H1 (cell line): ENCODE measurements around the gene SUGP1. TPM values are rescaled to one million over a fixed set of nuclear protein-coding genes. Genes with fewer than 3 reads are reported as not detected.

Experiments used
- CTCF ChIA-PET: fragments of 300-600 bp; sonication (Branson Sonifier 250); formaldehyde crosslinking; loops from one replicate; lab custom pipeline; 2021; ENCODE audit not compliant: partially characterized antibody; lab: Charles Lee
- POLR2A ChIA-PET: fragments of 300-600 bp; sonication (Branson Sonifier 250); formaldehyde crosslinking; loops from one replicate; lab custom pipeline; 2021; ENCODE audit warnings: inconsistent platforms; ENCODE audit not compliant: partially characterized antibody; lab: Charles Lee
- DNase-seq, 2 experiments: peaks; one replicate each; pipeline versions ENCODE4 v3.0.0 to v3.0.0-alpha.2; 2010 to 2022; ENCODE audit warnings: low spot score in 2 of 2, low read depth in 1 of 2, mixed read lengths in 1 of 2
- FAIRE-seq: peaks from 2 replicates; lab custom pipeline; 2011; peaks lifted over from hg19 to GRCh38; lab: Jason Lieb, UNC
- H2AFZ ChIP-seq: 2 replicates; pipeline ENCODE4 v1.8.1; 2012; ENCODE audit warnings: low read length, inconsistent platforms
- H2AK5ac ChIP-seq: 2 replicates; pipeline ENCODE4 v1.6.1; 2013; ENCODE audit warnings: low read depth, low read length
- H2BK120ac ChIP-seq: replicated peaks from 2 replicates; pipeline ENCODE3; 2013; ENCODE audit warnings: low read depth, low read length, inconsistent platforms
- H2BK12ac ChIP-seq: 2 replicates; pipeline ENCODE4 v1.6.1; 2013; ENCODE audit warnings: low read depth, low read length
- H2BK15ac ChIP-seq: 2 replicates; pipeline ENCODE4 v1.6.1; 2013; ENCODE audit warnings: low read length
- H2BK20ac ChIP-seq: 2 replicates; pipeline ENCODE4 v1.6.1; 2013; ENCODE audit warnings: low read length
- H2BK5ac ChIP-seq: 2 replicates; pipeline ENCODE4 v1.6.1; 2013; ENCODE audit warnings: low read depth, low read length
- H3K14ac ChIP-seq: 2 replicates; pipeline ENCODE4 v1.6.1; 2013; ENCODE audit warnings: inconsistent platforms; ENCODE audit not compliant: insufficient read length
- H3K18ac ChIP-seq: 2 replicates; pipeline ENCODE4 v1.6.1; 2013; ENCODE audit warnings: low read length; ENCODE audit errors: extremely low read depth
- H3K23ac ChIP-seq: 2 replicates; pipeline ENCODE4 v1.6.1; 2013; ENCODE audit warnings: inconsistent platforms; ENCODE audit not compliant: insufficient read length
- H3K23me2 ChIP-seq: 2 replicates; pipeline ENCODE4 v1.6.1; 2013; ENCODE audit warnings: low read depth, low read length
- H3K27ac ChIP-seq: 2 replicates; pipeline ENCODE4 v1.6.1; 2011; ENCODE audit warnings: low read depth, low read length, inconsistent platforms
- H3K27me3 ChIP-seq, 4 experiments: replicated peaks in 1 of 4; 1 replicate in 1 of 4; 2 replicates in 3 of 4; pipeline versions ENCODE4 v1.6.1 to v1.8.1; 2011 to 2013; ENCODE audit warnings: low read length in 3 of 4, mild to moderate bottlenecking in 3 of 4, inconsistent platforms in 2 of 4, mixed read lengths in 2 of 4, moderate library complexity in 1 of 4; ENCODE audit not compliant: control insufficient read depth in 3 of 4, insufficient read depth in 3 of 4; ENCODE audit errors: extremely low read depth in 1 of 4
- H3K36me3 ChIP-seq, 4 experiments: 2 replicates each; pipeline versions ENCODE4 v1.6.1 to v1.8.1; 2011 to 2013; ENCODE audit warnings: mild to moderate bottlenecking in 4 of 4, low read length in 3 of 4, moderate library complexity in 2 of 4, control low read depth in 1 of 4, inconsistent platforms in 1 of 4; ENCODE audit not compliant: insufficient read depth in 4 of 4, control insufficient read depth in 2 of 4
- H3K4ac ChIP-seq: replicated peaks from 2 replicates; pipeline ENCODE3; 2013; ENCODE audit warnings: low read length, low read depth, mixed read lengths, inconsistent platforms; ENCODE audit not compliant: insufficient read length
- H3K4me1 ChIP-seq, 4 experiments: replicated peaks in 1 of 4; 1 replicate in 1 of 4; 2 replicates in 3 of 4; pipeline versions ENCODE4 v1.6.1 to v1.8.1; 2011 to 2013; ENCODE audit warnings: low read length in 3 of 4, inconsistent platforms in 2 of 4, mixed read lengths in 1 of 4; ENCODE audit not compliant: insufficient read depth in 4 of 4, control insufficient read depth in 3 of 4
- H3K4me2 ChIP-seq, 2 experiments: 2 replicates each; pipeline versions ENCODE4 v1.6.1 to v1.8.1; 2011 to 2013; ENCODE audit warnings: low read depth in 2 of 2, low read length in 2 of 2, control low read depth in 1 of 2, inconsistent platforms in 1 of 2, mild to moderate bottlenecking in 1 of 2; ENCODE audit not compliant: insufficient read depth in 1 of 2
- H3K4me3 ChIP-seq, 4 experiments: fragments of 200-600, 300-600 bp in 1 of 4; sonication (generic), shearing (Covaris generic), sonication (Bioruptor Twin) in 1 of 4; 2 replicates each; pipeline versions ENCODE4 v1.5.1 to v1.8.1; 2011 to 2016; ENCODE audit warnings: low read length in 4 of 4, low read depth in 3 of 4, control low read depth in 2 of 4, inconsistent platforms in 2 of 4, mild to moderate bottlenecking in 2 of 4, mixed read lengths in 1 of 4, moderate library complexity in 1 of 4; ENCODE audit not compliant: insufficient read depth in 2 of 4; ENCODE audit errors: extremely low read depth in 1 of 4
- H3K56ac ChIP-seq: replicated peaks from 2 replicates; pipeline ENCODE3; 2013; ENCODE audit warnings: low read depth, mild to moderate bottlenecking, mixed read lengths, low read length, inconsistent platforms; ENCODE audit not compliant: insufficient read length
- H3K79me1 ChIP-seq: 2 replicates; pipeline ENCODE4 v1.6.1; 2013; ENCODE audit warnings: low read depth, low read length, control low read depth
- H3K79me2 ChIP-seq, 2 experiments: 2 replicates each; pipeline versions ENCODE4 v1.6.1 to v1.8.1; 2012 to 2013; ENCODE audit warnings: low read length in 2 of 2, mild to moderate bottlenecking in 2 of 2, inconsistent platforms in 1 of 2; ENCODE audit not compliant: insufficient read depth in 2 of 2, control insufficient read depth in 1 of 2
- H3K9ac ChIP-seq, 4 experiments: replicated peaks in 1 of 4; 1 replicate in 1 of 4; 2 replicates in 3 of 4; pipeline versions ENCODE4 v1.6.1 to v1.8.1; 2011 to 2013; ENCODE audit warnings: low read depth in 3 of 4, low read length in 3 of 4, control low read depth in 2 of 4, mild to moderate bottlenecking in 2 of 4, moderate library complexity in 2 of 4, inconsistent platforms in 1 of 4; ENCODE audit errors: extremely low read depth in 1 of 4
- H3K9me3 ChIP-seq, 2 experiments: 2 replicates each; pipeline versions ENCODE4 v1.6.1 to v1.8.1; 2012 to 2013; ENCODE audit warnings: mild to moderate bottlenecking in 2 of 2, moderate library complexity in 2 of 2, control low read depth in 1 of 2, inconsistent platforms in 1 of 2, low read depth in 1 of 2, low read length in 1 of 2, mixed read lengths in 1 of 2; ENCODE audit not compliant: insufficient read depth in 2 of 2
- H4K20me1 ChIP-seq, 2 experiments: replicated peaks in 1 of 2; 2 replicates each; pipeline versions ENCODE3 to v1.8.1; 2011 to 2013; ENCODE audit warnings: inconsistent platforms in 2 of 2, low read length in 2 of 2, mild to moderate bottlenecking in 1 of 2; ENCODE audit not compliant: insufficient read depth in 2 of 2, control insufficient read depth in 1 of 2
- H4K5ac ChIP-seq: 2 replicates; pipeline ENCODE4 v1.6.1; 2013; ENCODE audit warnings: low read length, low read depth, mixed read lengths, inconsistent platforms; ENCODE audit not compliant: insufficient read length
- H4K8ac ChIP-seq: 2 replicates; pipeline ENCODE4 v1.8.0; 2013; ENCODE audit warnings: mild to moderate bottlenecking, moderate library complexity, low read length, inconsistent platforms; ENCODE audit not compliant: insufficient read depth; ENCODE audit errors: extremely low read depth
- H4K91ac ChIP-seq: replicated peaks from 2 replicates; pipeline ENCODE3; 2013; ENCODE audit warnings: low read length, mixed read lengths, inconsistent platforms; ENCODE audit not compliant: insufficient read length
- ATF3 ChIP-seq: IDR thresholded peaks from 2 replicates; pipeline ENCODE4 v1.6.1; 2011; ENCODE audit warnings: low read depth, mild to moderate bottlenecking, low read length; ENCODE audit not compliant: insufficient read depth
- E2F6 ChIP-seq: IDR thresholded peaks from 2 replicates; pipeline ENCODE4 v1.6.1; 2012; ENCODE audit warnings: inconsistent platforms
- EP300 ChIP-seq, 2 experiments: IDR thresholded peaks; 1 replicate in 1 of 2; 2 replicates in 1 of 2; pipeline ENCODE4 v1.6.1; 2011 to 2012; ENCODE audit warnings: low read depth in 2 of 2, low read length in 2 of 2, mild to moderate bottlenecking in 2 of 2, borderline replicate concordance in 1 of 2, inconsistent platforms in 1 of 2, moderate library complexity in 1 of 2
- KDM4A ChIP-seq: IDR thresholded peaks from one replicate; pipeline ENCODE4 v1.7.1; 2012; ENCODE audit warnings: low read depth, mild to moderate bottlenecking, moderate library complexity, low read length, inconsistent platforms; ENCODE audit not compliant: severe bottlenecking
- NANOG ChIP-seq: IDR thresholded peaks from 2 replicates; pipeline ENCODE4 v1.6.1; 2011; ENCODE audit warnings: low read length, low read depth, mild to moderate bottlenecking, inconsistent platforms; ENCODE audit not compliant: insufficient read depth, poor library complexity, severe bottlenecking
- NRF1 ChIP-seq: IDR thresholded peaks from 2 replicates; pipeline ENCODE4 v1.6.1; 2011; ENCODE audit warnings: mild to moderate bottlenecking, low read depth, low read length, improper control_type of control experiment
- RFX5 ChIP-seq: IDR thresholded peaks from 2 replicates; pipeline ENCODE4 v1.6.1; 2011; ENCODE audit warnings: low read depth, low read length, improper control_type of control experiment, borderline replicate concordance
- SIX5 ChIP-seq: IDR thresholded peaks from 2 replicates; pipeline ENCODE4 v1.6.1; 2011; ENCODE audit warnings: mild to moderate bottlenecking, low read depth, low read length
- TBP ChIP-seq: IDR thresholded peaks from 2 replicates; pipeline ENCODE4 v1.6.1; 2011; ENCODE audit warnings: low read depth, low read length, improper control_type of control experiment
- ZNF274 ChIP-seq: IDR thresholded peaks from 2 replicates; pipeline ENCODE4 v1.7.0; 2012; ENCODE audit warnings: low read length, borderline replicate concordance; ENCODE audit errors: extremely low read depth
- WGBS, 2 experiments: shearing (Covaris generic) in 1 of 2; methylation state at CpG; one replicate each; pipeline versions ENCODE4 v1.1.6 to v1.1.7; 2013 to 2015; ENCODE audit warnings: low lambda C conversion rate in 2 of 2, mixed read lengths in 2 of 2, inconsistent platforms in 1 of 2, low coverage in 1 of 2, missing lambda C conversion rate in 1 of 2; ENCODE audit not compliant: insufficient replicate concordance in 2 of 2, insufficient coverage in 1 of 2, insufficient read length in 1 of 2; ENCODE audit errors: extremely low coverage in 1 of 2, missing lambda C conversion rate in 1 of 2; 5-methylcytosine and 5-hydroxymethylcytosine counted together
- polyA plus RNA-seq, 7 experiments: library from polyadenylated mRNA; depleted of rRNA in 3 of 7; stranded (reverse) in 5 of 7; unstranded in 2 of 7; fragments of >200 nt in 5 of 7; fragments of 200-250 nt in 2 of 7; gene quantifications; 1 replicate in 5 of 7; 2 replicates in 1 of 7; 4 replicates in 1 of 7; pipeline versions ENCODE4 v1.2.1 to v1.2.3, GENCODE V29; 2011 to 2013; ENCODE audit warnings: missing spikeins in 2 of 7, mixed read lengths in 2 of 7
- total RNA-seq: library from RNA; stranded (reverse); fragmentation: NEBNext Ultra II Directional; extraction: Animal tissue kit (Norgen Biotek cat#: 25700); gene quantifications from 2 replicates; pipeline ENCODE4 v1.2.1, GENCODE V29; 2021

SUGP1 gene
- total and polyA plus RNA-seq, 2 of the 8 experiments (the other 6 are each of a cell fraction or from before 2014, with no cell fraction given), result 38.5 to 65.2 TPM

GRCh38 chr19:19270749-19271571 is 49.3 kb downstream of the SUGP1 start:
- peaks cover 0 to 7% (median 5%) of the 10 kb centered on the region in 4 experiments; a peak in 5 of 7 replicates for H3K4me1 ChIP-seq
- H3K4me2 ChIP-seq, result no peak overlapping the region
- H3K23ac ChIP-seq, result no peak overlapping the region
- POLR2A ChIA-PET, result interaction anchor here (0.6 to 1.5 kb wide), 6 partner anchors 9 to 241 kb away, joined by 3 to 8 read pairs (median 4); no protein-coding TSS in a partner anchor
- CTCF ChIA-PET, result interaction anchor here (0.6 to 1.1 kb wide), 2 partner anchors 8 to 1467 kb away, joined by 3 read pairs; a partner anchor contains a TSS
- DNase-seq (no peak), FAIRE-seq (no peak)
- no peak overlapping the region for H3K27ac ChIP-seq
- H3K9me3 ChIP-seq, result no peaks in the 10 kb centered on the region
- no peak overlapping the region for H3K4me3 ChIP-seq
- 96% methylated on average over 8 of the region's 8 CpGs; no CpG with 5 or more reads in 1 of the 2 experiments for WGBS, 2 experiments
- H2BK20ac ChIP-seq, result no peak overlapping the region
- no peaks in the 10 kb centered on the region; the same call in 1 of the 2 replicates for H3K79me1 ChIP-seq
- no peak overlapping the region for H2BK12ac ChIP-seq
- H4K8ac ChIP-seq, result no peak overlapping the region
- H2AK5ac ChIP-seq, result no peak overlapping the region
- H4K91ac ChIP-seq, result no peak overlapping the region
- no peak overlapping the region for H2AFZ ChIP-seq
- H3K56ac ChIP-seq, result no peak overlapping the region
- no peak overlapping the region for H4K5ac ChIP-seq
- no peak overlapping the region for H3K9ac ChIP-seq
- no peak overlapping the region for H3K4ac ChIP-seq
- H3K79me2 ChIP-seq, result no peaks in the 10 kb centered on the region
- no peak overlapping the region for H3K14ac ChIP-seq
- no peak overlapping the region for H3K18ac ChIP-seq
- peak overlapping the region; percentile 24; the same call in 1 of the 2 replicates for H2BK5ac ChIP-seq
- peaks cover 0 to 11% of the 10 kb centered on the region in 2 experiments for H4K20me1 ChIP-seq
- H3K23me2 ChIP-seq, result peaks cover 2% of the 10 kb centered on the region; the same call in 1 of the 2 replicates
- H3K27me3 ChIP-seq, result no peaks in the 10 kb centered on the region; a peak in 1 of 7 replicates
- no peak overlapping the region for H2BK15ac ChIP-seq
- no peak overlapping the region for H2BK120ac ChIP-seq
- no peaks in the 10 kb centered on the region; a peak in 1 of 8 replicates for H3K36me3 ChIP-seq
- TF ChIP-seq E2F6 (no peak), EP300 (IDR thresholded peaks at IDR 0.05; ENCODE audit: borderline replicate concordance in 1 of 2, low read depth in 2 of 2, low read length in 2 of 2) (no peak), NRF1 (no peak), SIX5 (no peak), RFX5 (no peak), ATF3 (no peak), KDM4A (no peak), TBP (no peak), ZNF274 (no peak), NANOG (no peak)
